Pons (tissue), 1 donor: Measurements from ENCODE around the gene ACTL6B.

ENCODE experiments used
- DNase-seq: peaks from one replicate; pipeline ENCODE4 v3.0.0-alpha.2; 2016; ENCODE audit warnings: low spot score

ACTL6B gene

GRCh38 chr7:100683659-100684533, 27.6 kb upstream of the ACTL6B start:
- DNase-seq: no peak

GRCh38 chr7:100682991-100683658, 26.9 kb upstream of the ACTL6B start:
- DNase-seq: no peak

DNA sequence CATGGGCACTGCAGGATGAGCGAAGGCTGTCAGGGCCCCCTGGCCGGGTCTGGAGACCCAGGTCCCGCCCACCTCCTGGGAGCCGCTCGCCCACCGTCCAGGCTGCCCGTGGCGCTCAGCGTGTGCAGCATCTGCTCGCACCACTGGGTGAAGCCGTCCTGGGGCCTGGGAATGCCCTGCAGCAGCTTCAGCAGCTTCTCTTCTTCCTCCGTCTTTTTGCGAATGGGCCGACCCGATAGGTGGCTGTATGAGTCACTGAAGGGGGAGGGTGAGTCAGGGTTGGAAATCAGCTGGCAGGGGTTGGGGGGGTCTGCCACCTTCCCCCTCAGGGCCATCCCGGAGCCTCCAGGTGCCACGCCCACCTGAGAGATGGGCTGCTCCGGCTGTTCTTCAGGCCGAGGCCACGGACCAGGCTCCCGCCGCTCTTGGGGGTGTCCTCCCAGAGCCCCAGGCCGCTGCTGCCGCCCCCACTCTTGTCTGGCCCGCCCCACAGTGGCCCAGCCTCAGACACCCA, 26.0 kb upstream of the ACTL6B start:
- DNase-seq: no peak

- no peak for DNase-seq
Observed at GRCh38 chr7:100681491-100682227, 25.4 kb upstream of the ACTL6B start.

DNA sequence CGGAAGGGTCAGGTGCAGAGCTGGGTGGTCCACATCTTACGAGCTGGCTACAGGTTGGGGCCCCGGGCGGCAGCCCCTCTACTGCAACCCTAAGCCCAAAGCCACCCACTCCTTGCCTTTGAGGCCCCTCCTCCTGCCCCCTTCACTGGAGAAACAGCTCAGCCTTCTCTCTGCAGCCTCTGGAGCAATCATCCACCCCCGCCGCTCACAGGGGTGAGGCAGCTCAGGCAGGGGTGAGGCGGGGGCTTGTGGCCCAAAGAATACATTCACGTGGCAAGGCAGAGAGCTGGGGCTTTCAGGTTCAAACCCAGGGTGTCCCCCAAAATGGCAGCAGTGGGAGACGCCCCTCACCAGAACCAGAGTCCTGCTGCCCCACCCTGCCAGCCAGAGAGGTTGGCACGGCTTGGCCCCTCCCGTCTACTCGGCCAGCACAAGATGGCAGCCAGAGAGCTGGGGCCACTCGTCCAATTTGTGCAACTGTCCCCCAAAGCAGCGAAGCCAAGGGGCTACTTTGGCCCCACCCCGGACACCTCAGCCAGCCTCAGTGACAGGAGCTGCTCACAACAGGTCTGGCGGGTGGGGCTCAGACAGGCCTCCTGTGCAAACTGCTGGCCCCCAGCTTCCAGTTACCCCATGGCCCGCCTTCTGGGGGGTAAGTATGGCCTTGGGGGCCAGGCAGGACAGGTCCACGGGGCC, 24.5 kb upstream of the ACTL6B start:
- DNase-seq: no peak

GRCh38 chr7:100679927-100680575, 23.8 kb upstream of the ACTL6B start:
- DNase-seq: no peak

DNA sequence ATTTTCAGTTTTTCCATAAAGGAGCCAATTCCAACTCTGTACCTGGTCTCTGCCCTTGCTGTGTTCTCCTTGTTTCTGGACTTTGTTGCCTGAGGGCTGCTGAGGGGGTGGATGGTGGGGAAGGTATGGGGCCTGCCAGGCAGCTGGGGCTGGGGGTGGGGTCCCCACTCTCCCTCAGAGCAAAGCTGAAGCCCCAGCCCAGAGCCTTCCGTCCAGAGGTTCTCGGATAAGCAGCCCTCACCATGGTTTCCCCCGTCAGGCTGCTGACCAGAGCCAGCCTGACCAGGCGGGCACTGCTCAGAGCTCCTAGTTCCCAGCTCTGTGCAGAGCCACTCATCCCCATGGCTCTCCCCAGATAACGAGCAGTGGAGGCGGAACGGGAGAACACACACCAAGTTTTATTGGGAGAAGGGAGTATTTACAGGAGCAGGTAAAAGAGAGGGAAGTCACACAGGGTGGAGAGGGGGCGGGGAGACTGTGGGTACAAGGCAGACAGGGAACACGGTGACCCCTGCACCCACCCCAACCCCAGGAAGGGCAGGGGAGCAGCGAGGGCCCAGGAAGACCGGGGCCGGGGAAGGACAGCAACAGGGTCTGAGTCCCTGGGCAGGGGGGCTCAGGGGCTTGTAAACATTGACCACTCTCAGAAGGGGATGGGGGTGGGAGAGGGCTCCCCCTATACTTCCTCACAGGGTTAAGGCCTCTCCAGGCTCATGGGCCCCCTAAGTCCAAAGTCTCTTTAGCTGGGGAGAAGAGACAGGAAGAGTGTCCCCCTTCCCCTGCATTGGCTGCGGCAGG, 23.1 kb upstream of the ACTL6B start:
- no peak for DNase-seq

GRCh38 chr7:100678291-100678984, 22.2 kb upstream of the ACTL6B start:
- DNase-seq: no peak

DNA sequence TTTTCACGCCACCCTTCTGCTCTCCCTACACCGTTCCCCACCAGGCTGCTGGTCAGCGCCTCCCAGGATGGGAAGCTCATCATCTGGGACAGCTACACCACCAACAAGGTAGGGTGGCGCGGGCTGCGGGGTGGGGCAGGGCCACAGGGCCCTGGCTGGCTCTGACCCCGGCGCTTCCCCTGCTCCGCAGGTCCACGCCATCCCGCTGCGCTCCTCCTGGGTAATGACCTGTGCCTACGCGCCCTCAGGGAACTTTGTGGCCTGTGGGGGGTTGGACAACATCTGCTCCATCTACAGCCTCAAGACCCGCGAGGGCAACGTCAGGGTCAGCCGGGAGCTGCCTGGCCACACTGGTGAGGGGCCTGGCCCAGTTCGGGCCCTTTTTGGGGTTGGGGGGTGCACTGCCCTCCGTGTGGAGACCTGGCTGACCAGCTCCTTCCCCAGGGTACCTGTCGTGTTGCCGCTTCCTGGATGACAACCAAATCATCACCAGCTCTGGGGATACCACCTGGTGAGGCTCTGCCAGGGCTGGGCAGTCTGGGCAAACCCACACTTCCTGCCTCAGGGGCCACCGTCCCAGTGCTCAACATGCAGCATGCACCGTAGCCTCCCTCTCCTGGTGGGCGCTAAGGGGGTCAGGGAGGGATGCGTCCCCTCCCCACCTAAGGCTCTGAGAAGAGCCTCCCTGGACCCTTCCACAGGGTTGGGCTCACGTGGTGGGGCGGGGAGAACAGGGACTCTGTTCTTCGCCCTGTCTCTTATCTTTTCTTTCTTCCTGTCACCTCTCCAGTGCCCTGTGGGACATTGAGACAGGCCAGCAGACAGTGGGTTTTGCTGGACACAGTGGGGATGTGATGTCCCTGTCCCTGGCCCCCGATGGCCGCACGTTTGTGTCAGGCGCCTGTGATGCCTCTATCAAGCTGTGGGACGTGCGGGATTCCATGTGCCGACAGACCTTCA, 21.3 kb upstream of the ACTL6B start:
- DNase-seq: no peak

- no peak for DNase-seq
Observed at GRCh38 chr7:100676501-100677306, 20.5 kb upstream of the ACTL6B start.

DNA sequence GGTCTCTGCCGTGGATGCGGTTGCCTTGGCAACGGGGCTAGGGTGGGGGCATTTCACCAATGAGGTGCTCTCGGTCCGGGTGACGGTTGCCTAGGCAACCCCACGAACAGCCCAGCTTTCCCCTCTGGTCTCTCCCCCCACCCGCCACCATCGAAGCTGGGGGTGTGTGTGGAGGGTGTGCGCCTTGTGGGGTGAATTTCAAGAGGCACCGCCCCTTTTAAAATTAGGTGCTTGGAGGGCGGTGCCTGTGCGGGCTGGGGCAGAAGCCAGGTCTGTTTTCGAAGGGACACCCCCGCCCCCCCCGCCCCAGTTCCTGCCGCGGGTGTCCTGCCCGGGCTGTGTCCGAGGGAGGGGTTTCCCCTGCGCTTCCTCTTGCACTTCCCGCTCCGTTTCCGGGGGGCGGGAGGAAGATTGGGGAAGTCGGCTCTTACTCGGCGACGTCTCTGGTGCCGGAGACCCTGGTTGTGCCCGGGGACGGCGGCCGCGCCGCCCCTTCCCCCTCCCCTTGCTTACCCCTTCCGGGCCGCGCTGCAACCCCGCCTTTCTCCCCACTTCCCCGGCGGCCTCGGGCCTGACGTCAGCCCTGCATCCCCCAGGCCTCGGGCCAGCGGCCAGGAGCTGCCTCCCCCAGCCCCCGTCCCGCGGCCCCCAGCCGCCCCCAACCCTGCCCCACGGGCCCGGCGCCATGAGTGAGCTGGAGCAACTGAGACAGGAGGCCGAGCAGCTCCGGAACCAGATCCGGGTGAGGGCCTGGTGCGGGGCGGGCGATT, 19.5 kb upstream of the ACTL6B start:
- DNase-seq: peak; percentile 61

GRCh38 chr7:100675105-100675451, 18.8 kb upstream of the ACTL6B start:
- no peak for DNase-seq

DNA sequence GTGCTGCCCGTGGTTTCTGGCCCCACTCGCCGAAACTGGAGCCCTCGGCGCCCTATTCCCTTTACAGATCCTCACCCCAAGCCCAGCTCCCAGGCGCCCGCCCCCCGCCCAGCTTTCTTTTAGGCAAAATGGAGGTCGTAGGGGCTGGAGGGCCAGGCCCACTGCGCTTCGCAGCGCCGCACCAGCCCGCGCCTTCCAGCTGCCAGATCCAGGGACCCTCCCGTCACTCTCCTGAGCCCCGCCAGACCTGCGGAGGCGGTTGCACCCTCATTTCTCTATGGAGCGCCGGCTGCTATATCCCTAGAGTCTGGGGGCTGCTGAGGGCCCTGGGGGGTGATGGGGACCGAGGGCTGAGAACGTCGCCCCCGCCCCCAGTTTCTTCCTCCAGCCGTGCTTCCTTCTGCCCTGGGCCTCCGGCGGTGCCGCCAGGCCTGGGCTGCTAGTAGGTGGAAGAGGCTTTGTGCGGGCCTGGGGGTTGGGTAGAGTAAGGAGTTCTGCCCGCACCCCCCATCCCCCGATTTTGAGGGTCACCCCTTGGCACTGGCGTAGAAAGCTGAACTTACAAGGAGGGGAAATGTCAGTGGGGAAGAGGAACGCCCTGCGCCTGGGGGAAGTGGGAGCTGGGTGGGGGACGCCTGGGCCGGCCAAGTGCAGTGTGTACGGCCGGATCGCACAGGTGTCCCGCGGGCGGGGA, 18.3 kb upstream of the ACTL6B start:
- DNase-seq: no peak

- no peak for DNase-seq
Observed at GRCh38 chr7:100673942-100674410, 17.7 kb upstream of the ACTL6B start.

GRCh38 chr7:100673302-100673941, 17.2 kb upstream of the ACTL6B start, which contains the start of gene GNB2:
GNB2 (plus strand) TSS chr7:100673740; CDS start chr7:100676266, 2,526 bp downstream.
- DNase-seq: peak; percentile 99
